HG03135 (cell line): ENCODE measurements around the gene RXRA.

ENCODE experiments used
- ATAC-seq: cut with Tn5 transposase; IDR thresholded peaks from one replicate; pipeline ENCODE4 v1.9.1; 2021; ENCODE audit warnings: mild to moderate bottlenecking, moderate library complexity; ENCODE audit not compliant: unreplicated experiment

Gene RXRA

DNA sequence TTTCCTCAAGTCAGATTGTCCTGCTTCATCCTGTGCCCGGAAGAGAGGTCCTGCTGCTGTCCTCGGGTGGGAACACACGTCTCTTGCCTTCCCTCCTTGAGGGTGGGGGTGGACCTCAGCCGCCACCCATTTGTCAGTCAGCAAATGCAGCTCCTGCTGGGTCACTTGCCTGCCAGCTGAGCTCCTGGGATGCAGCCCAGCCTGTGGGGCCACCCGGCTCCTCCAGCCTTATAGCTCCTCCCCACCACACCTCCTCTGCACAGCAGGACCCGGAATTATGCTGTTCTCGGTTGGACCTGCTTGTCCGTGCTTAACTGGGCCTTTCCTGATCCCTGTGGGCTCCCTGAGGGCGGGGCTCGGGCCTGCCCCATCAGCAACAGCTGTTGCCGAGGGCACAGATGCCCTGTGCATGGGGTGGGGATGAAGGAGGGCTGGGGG lies 52.7 kb downstream of the RXRA start:
- no peak for ATAC-seq

DNA sequence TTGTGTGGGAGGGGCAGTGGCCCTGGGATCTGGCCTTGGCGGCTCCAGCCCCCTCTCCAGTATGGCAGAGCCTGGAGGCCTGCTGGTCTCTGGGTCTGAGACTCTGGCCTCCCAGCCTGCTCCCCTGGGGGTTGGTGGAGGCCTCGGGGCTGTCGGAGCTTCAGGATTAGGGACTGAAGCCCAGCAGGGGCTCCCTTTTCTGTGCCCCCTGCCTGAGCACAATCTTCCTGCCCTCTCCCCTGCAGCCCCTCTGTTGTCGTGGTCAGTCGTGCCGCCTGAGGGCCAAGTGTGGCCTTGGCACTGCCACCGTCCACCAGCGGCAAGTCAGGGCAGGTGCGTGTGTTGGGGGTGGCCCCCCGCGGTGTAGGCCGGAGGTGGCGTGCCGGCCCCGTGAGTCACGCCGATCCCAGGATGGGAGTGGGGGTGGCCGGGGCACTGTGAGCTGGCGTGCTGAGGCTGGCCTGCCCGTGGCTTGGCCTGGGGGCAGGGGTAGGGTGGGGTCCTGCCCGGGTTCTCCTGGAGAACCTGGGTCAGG lies 53.6 kb downstream of the RXRA start:
- ATAC-seq: no peak

DNA sequence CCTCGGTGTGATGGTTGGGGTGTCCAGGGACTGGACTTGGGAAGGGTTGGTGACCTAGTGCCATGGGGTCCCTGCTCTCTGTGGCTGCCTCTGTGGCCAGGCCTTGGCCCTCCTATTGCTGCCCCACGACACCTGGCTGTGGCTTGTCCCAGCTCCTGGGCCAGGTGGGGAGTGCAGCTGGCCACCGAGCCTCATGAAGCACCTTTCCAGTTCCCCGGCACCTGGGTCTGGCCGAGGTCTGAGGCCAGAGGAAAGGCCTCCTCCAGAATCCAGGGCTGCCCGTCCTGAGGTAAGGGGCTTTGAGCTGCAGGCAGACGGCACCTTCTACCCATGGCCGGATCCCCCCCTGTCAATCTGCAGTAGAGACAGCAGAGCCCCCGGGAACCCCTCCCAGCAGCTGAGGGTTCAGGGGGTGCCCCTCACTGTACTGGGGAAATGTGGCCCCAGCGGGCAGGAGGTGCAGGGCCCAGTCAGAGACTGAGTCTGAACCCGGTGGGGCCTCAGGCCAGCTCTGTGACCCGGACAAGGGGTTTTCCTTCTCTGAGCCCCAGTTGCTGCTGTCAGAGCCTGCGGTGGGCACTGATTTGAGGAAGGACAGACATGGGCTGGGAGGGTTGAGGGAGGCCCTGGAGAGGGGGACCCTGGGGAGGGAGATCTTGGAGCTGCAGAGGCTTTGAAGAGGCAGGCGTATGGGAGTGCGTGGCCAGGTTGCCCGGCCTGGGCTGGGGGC lies 54.5 kb downstream of the RXRA start:
- ATAC-seq: no peak

DNA sequence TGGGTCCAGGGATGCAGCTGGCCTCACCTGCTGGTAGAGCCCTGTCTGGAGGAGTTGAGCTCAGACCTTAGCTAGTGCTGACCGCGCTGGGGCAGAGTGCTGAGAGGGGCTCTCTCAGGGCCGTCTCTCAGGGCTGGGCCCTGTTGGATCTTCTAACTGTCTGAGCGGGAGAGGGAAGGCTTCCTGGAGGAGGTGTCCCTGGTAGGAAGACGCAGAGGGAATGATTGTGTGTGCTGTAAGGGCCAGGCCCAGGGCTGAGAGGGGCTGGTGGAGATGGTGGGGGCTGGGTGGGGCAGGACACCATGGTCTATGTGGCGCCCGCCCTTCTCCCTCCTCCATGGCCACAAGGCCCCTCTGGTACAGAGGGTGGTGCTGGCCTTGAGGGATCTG lies 55.0 kb downstream of the RXRA start:
- no peak for ATAC-seq

DNA sequence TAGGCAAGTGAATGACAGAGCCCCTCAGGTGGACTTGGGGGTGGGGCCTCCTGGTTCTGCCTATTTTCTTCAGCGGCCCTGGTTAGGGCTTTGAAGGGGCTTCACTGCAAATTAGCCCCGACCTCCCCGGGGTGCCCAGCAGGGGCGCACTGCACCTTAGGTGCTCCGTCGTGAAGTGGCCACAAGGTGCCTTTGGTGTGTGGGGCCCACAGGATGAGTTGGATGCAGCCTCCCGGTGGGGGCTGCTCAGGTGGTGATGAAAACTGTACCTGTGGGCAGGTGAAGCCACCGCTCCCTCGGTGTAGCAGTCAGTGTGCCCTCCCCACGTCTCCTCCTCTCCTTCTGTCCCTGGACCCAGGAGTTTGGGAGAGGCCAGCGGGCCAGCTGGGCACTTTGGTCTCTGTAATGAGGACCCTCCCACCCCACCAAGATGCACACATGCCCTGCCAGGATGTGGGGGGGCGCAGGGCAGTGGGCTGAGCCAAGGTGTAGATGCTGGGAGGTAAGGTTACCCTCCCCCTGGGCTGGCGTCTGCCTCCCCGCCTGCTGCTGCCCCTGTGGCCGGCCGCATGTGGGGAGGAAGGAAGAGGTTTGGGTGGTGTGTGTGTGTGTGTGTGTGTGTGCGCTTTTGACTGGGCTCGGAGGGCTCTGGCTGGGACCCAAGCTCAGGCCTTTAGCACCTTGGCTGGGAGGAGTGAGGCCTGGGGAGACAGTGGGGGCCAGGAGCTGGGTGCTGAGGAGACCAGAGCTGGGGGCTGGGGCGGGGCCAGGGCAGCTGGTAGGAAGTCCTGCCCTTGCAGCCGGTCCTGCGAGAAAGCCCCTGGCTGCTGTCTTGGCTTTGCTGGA lies 55.6 kb downstream of the RXRA start:
- no peak for ATAC-seq

DNA sequence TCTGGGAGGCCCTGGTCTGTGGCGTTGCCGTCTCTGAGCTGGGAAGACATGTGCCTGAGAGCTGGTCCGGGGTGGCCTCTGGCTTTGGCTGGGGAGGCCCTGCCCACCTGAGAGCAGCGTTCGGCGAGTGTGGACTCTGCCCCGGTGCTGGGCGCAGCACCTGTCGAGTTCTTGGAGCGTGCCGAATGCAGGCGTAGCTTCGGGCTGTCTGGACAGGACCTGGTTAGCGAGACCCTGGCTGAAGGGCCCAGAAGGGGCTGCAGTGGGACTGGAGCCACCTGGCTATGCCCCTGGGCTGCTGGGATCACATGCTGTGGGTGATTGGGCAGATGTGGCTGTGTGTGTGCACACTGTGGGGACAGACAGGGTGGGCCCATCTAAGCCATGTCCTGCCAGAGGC lies 56.5 kb downstream of the RXRA start:
- ATAC-seq: no peak

DNA sequence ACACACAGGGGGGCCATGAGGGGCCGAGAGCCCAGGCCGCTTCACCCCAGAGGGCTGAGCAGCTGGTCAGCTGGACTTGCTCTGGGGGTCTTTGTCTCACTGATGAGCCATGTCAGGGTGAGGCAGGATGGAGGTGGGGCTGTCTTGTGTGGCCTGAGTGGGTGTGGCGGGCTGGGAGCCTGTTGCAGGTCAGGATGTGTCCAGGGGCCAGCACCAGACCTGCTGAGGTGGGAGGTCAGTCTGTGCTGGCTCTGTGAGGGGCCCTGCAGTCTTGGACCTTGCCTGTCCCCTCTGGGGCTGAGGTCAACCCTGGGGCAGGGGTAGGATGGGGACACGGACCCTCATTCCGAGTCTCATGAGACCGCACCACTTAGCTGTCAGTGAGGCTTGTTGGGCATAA lies 56.9 kb downstream of the RXRA start:
- ATAC-seq: no peak

DNA sequence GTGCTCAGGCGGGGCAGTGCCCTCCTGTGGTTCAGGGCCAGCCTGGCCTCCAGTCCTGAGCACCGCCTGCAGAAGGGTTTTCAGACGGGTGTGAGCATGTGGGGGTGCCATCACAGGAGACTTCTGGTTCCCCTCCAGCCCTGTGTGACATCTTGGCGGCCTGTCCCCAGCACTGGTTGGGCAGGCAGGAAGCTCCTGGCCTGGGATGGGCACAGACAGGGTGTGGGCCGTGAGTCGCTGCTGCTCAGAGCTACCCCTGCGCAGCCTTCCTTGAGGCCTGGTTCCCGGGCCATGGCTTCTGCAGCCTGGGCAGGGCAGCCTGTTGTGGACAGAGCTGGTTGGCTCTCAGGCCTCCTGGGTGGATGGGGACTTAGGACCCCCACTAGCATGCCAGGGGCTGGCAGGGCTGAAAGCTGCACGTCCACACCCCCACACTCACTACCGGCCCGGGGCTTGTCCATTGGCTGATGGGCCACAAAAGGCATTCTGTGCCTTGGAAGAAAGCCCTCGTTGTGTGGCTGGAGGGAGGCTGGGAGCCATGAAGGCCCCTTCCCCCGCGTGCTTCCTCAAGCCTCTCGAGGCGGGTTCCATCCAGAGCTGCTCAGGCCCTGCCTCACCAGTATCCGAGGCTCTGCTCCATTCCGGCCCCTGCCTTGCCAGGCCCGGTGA lies 58.7 kb downstream of the RXRA start:
- no peak for ATAC-seq

DNA sequence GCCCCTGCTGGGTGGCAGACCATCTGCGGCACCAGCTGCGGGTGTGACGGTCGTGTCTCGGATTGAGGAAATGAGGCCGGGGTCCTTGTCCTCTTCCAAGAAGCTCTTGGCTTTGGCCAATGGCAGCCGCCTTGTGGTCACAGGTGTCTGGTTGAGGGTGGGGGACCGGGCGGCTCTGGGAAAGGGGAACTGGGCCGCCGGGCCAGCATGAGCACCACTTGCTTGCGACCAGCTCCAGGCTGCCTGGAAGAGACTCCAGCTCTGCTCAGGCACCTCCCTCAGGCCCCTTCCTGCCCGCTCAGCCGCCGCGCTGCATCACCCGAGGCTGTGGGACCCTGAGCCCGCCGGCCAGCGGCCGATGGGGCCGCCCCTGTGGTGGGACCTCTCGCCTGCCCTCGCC lies 59.7 kb downstream of the RXRA start:
- no peak for ATAC-seq

DNA sequence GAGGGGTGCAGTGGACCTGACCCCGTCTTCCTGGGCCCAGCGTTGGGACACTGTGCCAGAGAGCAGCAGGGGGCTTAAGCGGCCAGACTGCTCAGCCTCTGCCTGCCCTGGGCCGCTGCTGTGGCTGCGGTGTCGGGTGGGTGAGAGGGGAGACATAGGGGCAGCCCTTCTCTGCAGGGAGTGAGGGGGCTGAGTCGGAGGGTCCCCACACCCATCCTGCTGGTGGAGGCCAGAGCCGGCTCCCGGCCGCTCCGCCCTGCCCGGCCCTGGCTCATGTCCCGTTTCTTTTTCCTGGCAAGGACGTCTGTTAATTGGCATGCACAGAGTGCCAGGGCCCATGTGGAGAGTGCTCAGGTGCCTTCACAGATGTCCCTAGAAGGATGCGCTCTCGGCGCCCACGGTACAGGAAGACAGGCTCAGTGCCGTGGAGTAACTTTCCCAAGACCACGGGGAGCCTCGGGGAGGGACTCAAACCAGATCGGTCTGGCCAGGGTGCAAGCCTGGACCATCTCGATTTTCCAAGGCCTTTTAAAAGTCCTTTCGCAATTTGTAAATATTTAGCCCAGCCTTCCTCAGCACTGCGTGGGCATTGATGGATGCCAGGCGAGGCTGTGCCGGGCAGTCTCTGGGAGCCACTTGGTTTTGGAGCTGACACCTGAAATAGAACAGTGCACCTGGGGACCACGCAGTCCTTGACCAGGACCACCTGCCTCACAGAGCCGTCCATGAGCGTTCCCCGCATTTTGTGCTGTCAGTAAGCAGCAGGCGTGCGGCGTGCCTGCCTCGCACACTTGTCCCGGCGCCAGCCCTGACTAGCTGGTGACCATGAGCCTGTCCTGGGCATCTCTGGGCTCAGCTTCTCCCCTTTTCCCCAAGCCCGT lies 60.9 kb downstream of the RXRA start:
- ATAC-seq: no peak

DNA sequence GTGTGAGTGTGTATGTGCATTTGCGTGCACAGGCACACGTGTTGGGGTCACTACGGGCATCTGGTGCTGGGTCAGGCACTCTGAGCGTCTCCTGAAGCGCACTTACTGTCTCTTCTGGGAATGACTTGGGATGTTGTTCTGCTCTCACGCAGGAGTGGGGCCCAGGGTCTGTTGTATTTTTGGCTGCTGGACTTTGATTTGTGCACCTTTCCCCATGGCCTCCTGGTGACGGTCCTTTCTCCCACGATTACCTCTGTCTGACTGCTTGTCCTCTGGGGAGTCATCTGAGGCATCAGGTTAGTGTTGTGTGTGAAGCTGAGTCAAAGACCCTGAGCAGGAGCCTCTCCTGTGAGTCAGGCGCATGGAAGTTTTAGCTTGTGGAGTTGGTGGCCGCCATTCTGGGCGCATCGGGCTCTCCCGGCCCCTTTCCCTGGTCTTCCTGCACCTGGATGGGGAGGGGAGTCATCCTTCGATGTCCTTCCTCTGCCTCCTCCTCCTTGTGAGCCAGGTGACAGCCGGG lies 62.1 kb downstream of the RXRA start:
- ATAC-seq: no peak

DNA sequence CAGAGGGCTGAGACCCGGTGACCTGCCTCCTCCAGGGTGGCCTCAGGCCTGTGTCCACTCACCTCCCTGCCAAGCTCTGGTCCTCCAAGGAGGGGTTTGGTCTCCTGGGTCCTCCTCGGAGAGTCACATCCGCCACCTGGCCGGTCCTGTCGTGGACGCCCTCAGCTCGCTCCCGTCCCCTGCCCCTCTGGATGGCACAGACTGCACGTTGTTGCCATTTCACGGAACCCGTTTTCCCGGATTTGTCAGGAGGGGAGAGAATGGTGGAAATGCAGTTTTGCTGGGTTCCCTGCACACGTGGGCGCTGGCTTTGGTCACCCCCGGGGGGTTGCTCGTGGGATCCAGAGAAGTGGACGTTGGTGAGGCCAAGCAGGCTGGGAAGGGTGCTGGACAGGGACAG lies 62.7 kb downstream of the RXRA start:
- ATAC-seq: no peak

DNA sequence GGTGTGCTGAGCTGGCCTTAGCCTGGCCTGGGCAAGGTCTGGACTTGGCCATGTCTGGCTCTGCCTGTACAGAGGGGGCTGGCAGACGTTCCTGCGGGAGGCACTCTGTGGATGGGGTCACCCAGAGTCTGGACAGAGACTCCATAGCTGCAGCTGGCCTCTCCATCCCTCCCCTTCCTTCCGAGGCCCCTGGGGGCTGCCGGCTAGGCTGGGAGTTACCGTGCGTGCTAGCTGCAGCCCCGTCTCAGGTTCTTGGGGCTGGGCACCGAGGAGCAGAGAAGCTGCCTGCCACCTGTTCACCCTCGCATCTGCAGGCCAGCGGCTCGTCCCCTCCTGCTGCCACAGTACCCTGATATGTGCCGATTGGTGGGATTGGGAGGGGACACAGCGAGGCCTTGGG lies 63.4 kb downstream of the RXRA start:
- no peak for ATAC-seq

DNA sequence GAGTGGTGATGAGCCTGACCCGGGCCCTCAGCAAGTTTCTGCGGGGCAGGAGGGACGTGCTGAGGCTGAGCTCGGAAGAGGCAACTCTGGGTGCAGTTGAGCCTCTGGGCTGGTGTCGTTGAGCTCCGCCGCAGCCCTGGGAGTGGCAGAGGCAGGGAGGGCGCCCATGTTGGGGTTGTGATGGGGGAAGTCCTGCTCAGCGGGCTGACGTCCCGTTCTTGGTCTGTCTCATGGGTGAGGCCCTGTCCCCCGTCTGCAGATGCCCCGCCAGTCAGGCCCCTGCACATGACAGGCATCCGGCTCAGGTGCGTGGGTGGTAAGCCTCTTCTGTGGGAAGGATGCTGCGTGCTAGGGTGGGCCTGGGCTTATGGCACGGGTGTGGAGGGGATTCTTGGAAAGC lies 64.3 kb downstream of the RXRA start:
- ATAC-seq: peak; percentile 24

DNA sequence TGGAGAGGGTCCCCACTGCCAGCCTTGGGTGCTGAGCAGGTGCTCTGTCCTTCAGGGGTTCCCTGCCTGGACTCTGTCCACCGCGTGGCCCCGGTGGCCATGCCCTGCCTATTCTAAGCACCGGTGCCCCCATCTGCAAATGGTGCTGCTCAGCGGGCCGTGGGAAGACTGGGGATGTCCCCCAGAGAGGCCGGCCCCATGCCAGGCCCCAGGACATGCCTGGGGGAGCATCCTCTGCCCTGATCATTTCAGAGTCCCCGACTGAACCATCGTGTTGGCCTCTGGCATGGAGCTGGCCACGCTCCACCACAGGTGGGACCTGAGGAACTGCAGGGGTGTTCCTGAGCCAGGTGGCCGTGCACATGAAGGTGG lies 64.7 kb downstream of the RXRA start:
- peak; percentile 31 for ATAC-seq

DNA sequence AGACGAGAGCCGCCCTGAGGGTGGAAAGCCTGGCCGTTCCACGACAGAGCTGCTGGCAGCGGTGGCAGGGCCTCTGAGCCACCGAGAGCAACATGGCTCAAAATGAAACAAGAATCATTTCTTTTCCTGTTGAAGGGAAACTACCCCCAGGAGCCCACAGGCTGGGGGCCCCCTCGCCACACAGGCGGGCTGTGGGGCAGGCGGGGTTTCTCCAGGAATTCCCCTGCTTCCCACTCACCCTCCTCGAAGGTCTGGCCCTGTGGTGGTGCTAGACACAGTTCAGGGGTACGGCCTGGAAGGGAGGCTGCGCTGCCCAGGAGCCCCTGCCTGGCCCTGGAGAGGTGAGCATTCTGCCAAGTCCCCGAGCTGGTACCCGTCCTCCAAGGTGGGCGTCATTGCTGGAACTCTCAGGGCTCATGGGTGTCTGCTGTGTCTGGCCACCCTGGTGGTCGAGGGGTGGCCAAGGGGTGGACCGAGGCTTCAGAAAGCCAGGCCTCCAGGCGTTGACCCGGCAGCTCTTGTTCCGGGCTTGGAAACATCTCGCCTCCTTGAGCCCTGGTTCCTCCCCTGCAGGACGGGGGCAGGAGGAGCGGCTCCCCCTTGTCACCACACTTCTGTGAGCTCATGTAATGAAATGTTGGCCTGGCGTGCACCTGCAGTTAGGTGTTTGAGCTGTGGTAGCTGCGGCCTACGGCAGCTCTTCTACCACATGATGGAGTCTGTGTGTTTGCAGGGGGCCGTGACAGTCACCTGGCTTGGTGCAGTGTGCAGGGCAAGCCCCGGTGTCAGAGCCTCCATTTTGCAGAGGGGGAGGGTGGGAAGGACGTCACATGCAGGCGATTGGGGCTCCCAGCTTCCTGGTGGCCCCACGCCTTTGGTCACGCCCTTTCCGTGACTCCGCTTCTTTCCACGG lies 65.3 kb downstream of the RXRA start:
- ATAC-seq: peak; percentile 43

DNA sequence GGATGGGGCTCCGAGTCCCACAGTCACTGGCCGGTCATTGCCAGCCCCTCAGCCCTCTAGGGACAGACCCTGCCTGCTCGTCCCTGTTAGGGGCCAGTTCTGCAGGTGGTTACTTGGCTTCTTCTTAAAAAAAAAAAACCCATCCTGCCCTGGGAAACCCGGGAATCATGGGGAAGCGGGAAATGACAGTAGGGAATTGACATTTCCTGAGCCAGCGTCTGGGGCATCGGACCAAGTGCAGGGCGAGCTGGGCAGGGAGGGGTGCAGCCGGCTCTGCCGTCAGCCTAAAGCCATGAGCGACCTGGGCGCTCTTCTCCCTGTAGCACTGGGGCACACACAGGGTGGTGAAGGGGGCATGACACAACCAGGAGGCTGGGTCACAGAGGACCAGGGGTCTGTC lies 66.6 kb downstream of the RXRA start:
- no peak for ATAC-seq

DNA sequence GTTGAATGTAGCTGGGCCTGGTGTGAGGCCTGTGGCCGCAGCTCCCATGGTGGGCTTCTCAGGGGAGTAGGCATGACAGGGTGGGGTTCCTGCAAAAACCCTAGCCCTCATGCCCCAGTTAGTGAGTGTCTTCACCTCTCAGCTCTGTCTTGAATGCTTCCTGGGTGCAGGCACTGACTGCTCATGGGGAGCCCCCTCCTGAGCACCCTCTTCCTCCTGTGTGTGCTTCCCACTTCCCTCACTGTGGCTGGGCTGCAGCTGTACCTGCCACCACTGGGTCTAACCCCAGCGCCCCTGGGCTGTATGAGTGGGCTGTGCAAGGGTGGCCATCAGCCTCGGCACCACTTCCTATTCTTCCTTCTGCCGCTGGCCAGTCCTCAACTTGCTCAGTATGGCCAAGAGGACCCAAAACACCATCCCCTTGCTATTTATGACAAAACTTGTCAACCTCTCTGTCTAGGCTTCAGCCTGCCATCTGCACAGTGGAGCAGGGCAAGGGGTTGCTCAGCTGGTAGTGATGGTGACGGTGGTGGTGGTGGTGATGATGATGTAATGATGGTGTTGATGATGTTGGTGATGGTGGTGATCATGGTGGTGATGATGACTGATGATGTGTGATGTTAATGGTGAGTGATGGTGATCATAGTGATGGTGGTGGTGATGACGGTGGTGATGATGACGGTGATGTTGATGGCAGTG lies 67.5 kb downstream of the RXRA start:
- ATAC-seq: no peak

DNA sequence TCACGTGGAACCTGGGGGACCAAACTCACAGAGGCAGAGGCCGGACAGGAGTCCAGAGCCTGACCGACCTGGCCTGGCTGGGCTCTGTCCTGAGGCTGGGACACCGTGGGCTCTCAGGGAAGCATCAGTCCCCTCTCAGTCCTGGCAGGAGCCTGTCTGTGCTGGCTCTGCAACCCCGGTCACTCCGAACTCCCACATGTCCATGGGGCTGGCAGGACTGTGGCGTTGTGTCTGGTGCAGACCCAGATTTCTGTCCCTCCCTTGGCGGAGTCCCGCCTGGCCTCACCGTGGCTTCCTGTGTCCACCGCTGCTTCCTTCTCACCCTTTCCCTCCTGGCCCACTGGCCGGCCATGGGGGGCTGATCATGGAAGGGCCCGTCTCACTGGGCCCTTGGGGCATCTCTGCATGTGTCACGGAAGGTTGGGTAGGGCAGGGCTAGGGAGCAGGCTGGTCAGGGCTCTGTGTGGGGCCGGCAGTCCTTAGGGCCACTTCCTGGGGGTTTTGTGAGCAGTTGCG lies 68.8 kb downstream of the RXRA start:
- no peak for ATAC-seq
